ENCODE results near the gene ZC3H6.
"Not testable (repeated sequence)": the region's sequence is repeated elsewhere in the genome, so short reads cannot be mapped to it uniquely, and the experiment has no call there.

The ZC3H6 gene

DNA sequence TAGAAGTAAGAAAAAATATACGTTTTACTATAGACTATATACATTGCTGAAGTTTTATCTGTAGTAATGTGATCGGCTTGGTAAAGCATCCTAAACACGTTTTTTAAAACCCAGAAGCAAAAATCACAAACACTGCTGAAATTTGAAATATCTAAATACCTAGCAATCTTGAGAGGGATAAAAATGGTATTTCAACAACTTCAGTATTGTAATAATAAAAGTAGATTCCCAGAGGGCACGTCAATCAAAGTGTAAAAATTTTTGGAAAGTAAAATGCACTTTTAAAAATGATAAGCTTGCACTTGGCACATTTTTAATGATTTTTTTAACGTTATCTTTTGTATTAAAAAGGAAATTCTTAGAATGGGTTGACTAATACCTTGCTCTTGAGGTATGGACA is 1.6 kb downstream of the ZC3H6 start:
- no peak overlapping the region; the same call in 1 of the 2 replicates for H3K27ac ChIP-seq (replicated peaks)
- no peak for TF ChIP-seq POLR2AphosphoS5 (IDR thresholded peaks at IDR 0.05; ENCODE audit: low read depth)
- TF ChIP-seq, protein P1, sequence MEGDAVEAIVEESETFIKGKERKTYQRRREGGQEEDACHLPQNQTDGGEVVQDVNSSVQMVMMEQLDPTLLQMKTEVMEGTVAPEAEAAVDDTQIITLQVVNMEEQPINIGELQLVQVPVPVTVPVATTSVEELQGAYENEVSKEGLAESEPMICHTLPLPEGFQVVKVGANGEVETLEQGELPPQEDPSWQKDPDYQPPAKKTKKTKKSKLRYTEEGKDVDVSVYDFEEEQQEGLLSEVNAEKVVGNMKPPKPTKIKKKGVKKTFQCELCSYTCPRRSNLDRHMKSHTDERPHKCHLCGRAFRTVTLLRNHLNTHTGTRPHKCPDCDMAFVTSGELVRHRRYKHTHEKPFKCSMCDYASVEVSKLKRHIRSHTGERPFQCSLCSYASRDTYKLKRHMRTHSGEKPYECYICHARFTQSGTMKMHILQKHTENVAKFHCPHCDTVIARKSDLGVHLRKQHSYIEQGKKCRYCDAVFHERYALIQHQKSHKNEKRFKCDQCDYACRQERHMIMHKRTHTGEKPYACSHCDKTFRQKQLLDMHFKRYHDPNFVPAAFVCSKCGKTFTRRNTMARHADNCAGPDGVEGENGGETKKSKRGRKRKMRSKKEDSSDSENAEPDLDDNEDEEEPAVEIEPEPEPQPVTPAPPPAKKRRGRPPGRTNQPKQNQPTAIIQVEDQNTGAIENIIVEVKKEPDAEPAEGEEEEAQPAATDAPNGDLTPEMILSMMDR (IDR thresholded peaks at IDR 0.05; ENCODE audit: insufficient read depth, low read length), result no peak
- TF ChIP-seq SPI1 (IDR thresholded peaks at IDR 0.05; ENCODE audit: borderline replicate concordance, low read depth), result no peak
- TF ChIP-seq, protein P2, sequence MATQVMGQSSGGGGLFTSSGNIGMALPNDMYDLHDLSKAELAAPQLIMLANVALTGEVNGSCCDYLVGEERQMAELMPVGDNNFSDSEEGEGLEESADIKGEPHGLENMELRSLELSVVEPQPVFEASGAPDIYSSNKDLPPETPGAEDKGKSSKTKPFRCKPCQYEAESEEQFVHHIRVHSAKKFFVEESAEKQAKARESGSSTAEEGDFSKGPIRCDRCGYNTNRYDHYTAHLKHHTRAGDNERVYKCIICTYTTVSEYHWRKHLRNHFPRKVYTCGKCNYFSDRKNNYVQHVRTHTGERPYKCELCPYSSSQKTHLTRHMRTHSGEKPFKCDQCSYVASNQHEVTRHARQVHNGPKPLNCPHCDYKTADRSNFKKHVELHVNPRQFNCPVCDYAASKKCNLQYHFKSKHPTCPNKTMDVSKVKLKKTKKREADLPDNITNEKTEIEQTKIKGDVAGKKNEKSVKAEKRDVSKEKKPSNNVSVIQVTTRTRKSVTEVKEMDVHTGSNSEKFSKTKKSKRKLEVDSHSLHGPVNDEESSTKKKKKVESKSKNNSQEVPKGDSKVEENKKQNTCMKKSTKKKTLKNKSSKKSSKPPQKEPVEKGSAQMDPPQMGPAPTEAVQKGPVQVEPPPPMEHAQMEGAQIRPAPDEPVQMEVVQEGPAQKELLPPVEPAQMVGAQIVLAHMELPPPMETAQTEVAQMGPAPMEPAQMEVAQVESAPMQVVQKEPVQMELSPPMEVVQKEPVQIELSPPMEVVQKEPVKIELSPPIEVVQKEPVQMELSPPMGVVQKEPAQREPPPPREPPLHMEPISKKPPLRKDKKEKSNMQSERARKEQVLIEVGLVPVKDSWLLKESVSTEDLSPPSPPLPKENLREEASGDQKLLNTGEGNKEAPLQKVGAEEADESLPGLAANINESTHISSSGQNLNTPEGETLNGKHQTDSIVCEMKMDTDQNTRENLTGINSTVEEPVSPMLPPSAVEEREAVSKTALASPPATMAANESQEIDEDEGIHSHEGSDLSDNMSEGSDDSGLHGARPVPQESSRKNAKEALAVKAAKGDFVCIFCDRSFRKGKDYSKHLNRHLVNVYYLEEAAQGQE (IDR thresholded peaks at IDR 0.05; ENCODE audit: insufficient replicate concordance, low read depth), result no peak
- TF ChIP-seq GABPA (IDR thresholded peaks at IDR 0.05; ENCODE audit: low read depth), result no peak
- no peak overlapping the region for H3K4me3 ChIP-seq (replicated peaks; ENCODE audit: insufficient read depth, low read length)
- no peaks in the 10 kb centered on the region for H3K27me3 ChIP-seq (ENCODE audit: insufficient read depth, poor library complexity, severe bottlenecking)
- DNase-seq (ENCODE audit: low read depth in 1 of 2, low spot score in 1 of 2), result no peak

DNA sequence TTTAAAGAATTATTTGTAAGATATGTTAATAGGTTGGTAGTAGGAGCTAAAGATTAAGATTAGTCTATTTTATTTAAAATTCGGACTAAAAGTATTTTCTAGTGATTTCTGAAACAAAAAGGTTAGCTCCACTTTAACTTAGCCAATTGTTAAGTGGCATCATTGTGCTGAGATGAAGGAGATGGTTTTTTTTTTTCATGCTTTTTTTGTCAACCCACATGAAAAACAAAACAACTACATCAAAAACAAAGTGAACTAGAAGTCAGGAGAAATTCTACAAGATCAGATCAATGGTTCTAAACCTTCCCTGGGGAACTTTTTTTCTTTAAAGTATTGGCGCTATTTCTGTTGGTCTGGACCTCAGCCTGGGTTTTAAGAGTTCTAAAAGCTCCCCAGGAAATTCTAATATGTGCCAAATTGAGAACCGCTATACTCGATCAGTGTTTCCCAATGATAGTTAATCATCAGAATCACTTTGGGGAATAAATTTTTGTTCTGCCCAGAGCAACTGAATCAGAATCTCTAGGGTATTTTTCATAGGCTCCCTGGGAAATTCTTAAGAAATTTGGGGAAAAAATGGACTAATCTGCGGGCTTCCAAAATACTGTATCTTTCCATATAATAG is 2.3 kb downstream of the ZC3H6 start:
- no peak overlapping the region for H3K27ac ChIP-seq (replicated peaks)
- no peaks in the 10 kb centered on the region for H3K27me3 ChIP-seq (ENCODE audit: insufficient read depth, poor library complexity, severe bottlenecking)
- DNase-seq (ENCODE audit: low read depth in 1 of 2, low spot score in 1 of 2), result no peak
- H3K4me3 ChIP-seq (replicated peaks; ENCODE audit: insufficient read depth, low read length), result no peak overlapping the region
- TF ChIP-seq, protein P2 (IDR thresholded peaks at IDR 0.05; ENCODE audit: insufficient replicate concordance, low read depth), result no peak
- TF ChIP-seq GABPA (IDR thresholded peaks at IDR 0.05; ENCODE audit: low read depth) (no peak), POLR2AphosphoS5 (IDR thresholded peaks at IDR 0.05; ENCODE audit: low read depth) (no peak), SPI1 (IDR thresholded peaks at IDR 0.05; ENCODE audit: borderline replicate concordance, low read depth) (no peak)
- TF ChIP-seq, protein P1 (IDR thresholded peaks at IDR 0.05; ENCODE audit: insufficient read depth, low read length), result no peak

DNA sequence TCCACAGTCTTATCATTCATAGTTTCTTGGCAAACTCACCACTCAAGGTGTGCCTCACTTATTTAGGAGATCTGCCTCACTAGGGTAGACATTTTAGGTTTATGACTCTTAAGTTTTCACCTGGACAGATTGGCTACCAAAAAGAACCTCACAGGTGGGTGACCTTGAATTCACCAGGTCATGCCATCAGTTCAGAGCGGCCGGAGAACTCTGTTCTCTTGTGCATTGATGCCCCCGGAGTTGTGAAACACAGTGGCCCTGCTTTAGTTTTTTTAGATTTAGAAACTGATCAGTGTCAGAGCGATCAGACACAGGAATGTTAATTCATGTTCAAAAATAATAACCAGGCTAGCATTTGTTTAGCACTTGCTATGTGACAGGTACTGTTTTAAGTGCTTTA is 6.7 kb downstream of the ZC3H6 start:
- not testable (repeated sequence) for H3K27me3 ChIP-seq (ENCODE audit: insufficient read depth, poor library complexity, severe bottlenecking); DNase-seq (ENCODE audit: low read depth in 1 of 2, low spot score in 1 of 2); H3K4me3 ChIP-seq (replicated peaks; ENCODE audit: insufficient read depth, low read length); H3K27ac ChIP-seq (replicated peaks)

DNA sequence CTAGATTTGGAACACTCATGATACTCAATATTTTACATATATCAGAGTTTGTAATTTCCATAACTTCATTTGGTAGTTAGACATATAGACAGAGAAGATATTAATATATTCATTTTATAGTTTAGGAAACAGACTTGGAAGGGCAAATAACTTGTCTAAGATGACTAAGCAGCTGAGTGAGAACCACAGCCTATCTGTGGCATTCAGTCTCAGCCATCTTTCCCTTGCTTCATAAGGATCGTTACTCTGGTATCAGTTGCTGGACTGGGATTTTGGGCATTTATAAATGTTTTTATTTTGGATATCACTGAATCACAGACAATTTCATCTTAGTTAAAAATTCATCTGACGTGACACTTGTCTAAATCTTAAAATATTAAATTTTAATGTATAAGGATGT is 8.1 kb downstream of the ZC3H6 start:
- H3K27me3 ChIP-seq (ENCODE audit: insufficient read depth, poor library complexity, severe bottlenecking); DNase-seq (ENCODE audit: low read depth in 1 of 2, low spot score in 1 of 2); H3K27ac ChIP-seq (replicated peaks); H3K4me3 ChIP-seq (replicated peaks; ENCODE audit: insufficient read depth, low read length): not testable (repeated sequence)

DNA sequence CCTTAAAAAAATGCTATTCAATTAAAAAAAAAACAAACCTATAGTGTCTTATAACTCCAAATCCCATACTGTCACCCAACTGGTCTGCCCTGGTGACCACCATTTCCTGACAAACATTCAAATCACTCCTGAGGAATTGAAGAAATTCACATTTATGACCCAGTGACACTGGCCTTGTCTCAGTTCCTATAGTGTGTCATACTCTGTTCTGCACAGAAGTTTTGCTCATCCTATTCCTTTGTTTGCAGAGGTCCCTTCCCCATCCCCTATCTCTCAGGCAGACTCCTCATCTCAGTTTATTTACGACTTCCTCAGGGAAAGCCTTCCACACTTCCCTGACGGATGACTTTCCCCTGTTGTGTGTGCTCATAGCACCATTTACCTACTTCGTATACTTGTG is 14.7 kb downstream of the ZC3H6 start:
- DNase-seq (ENCODE audit: low read depth in 1 of 2, low spot score in 1 of 2), result no peak
- no peak overlapping the region for H3K4me3 ChIP-seq (replicated peaks; ENCODE audit: insufficient read depth, low read length)
- no peak overlapping the region for H3K27ac ChIP-seq (replicated peaks)
- TF ChIP-seq GABPA (IDR thresholded peaks at IDR 0.05; ENCODE audit: low read depth) (no peak), SPI1 (IDR thresholded peaks at IDR 0.05; ENCODE audit: borderline replicate concordance, low read depth) (no peak), POLR2AphosphoS5 (IDR thresholded peaks at IDR 0.05; ENCODE audit: low read depth) (no peak)
- TF ChIP-seq, protein P1 (IDR thresholded peaks at IDR 0.05; ENCODE audit: insufficient read depth, low read length), result no peak
- TF ChIP-seq, protein P2 (IDR thresholded peaks at IDR 0.05; ENCODE audit: insufficient replicate concordance, low read depth), result no peak
- no peaks in the 10 kb centered on the region for H3K27me3 ChIP-seq (ENCODE audit: insufficient read depth, poor library complexity, severe bottlenecking)
